Superior temporal gyrus (tissue), 1 donor: Measurements from ENCODE around the gene NAV3.

Source experiments
- DNase-seq: peaks from one replicate; pipeline ENCODE4 v3.0.0-alpha.2; 2016; ENCODE audit errors: extremely low spot score

NAV3 gene

DNA sequence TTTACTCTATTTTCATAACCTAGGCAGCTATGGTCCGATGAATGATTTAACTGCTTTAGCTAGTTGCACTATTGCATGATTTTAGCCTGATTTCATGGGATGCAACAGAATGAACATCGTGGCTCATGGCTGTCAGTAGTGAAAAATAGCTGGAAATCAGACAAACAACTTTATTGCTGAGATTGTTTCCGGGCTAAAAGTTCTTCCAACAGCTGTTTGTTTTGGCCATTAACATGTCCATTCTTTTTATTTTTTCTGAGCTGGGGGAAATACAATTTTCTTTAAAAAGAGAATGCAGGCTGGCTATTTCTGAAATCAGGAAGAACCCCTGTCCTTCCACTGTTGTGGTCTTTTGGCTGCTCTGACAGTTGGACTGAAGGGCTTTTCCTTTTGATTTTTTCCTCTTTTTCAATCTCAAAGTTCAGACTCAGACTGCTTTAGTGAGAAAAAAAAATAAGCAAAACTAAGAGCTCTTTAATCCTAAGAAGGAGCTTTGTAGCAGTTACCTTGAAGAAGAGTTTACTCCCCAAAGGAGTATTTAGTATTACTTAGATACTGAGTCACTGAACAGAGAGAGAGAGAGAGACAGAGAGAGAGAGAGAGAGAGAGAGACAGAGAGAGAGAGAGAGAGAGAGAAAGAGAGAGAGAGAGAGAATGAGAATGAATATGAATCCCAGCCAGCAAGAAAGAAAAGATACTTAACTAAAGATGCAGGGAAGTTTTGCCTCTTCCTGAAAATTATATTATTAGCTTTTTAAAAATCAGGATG, at the start of gene NAV3:
NAV3 (plus strand) TSS at position 312 of the 769 bp plus-strand sequence. CDS start 568 bp downstream, outside the sequence.
- DNase-seq: no peak

GRCh38 chr12:77782034-77782433, 48.7 kb upstream of the NAV3 start:
- DNase-seq: no peak

- no peak for DNase-seq
Measured at GRCh38 chr12:77782766-77783165, 47.9 kb upstream of the NAV3 start.

DNA sequence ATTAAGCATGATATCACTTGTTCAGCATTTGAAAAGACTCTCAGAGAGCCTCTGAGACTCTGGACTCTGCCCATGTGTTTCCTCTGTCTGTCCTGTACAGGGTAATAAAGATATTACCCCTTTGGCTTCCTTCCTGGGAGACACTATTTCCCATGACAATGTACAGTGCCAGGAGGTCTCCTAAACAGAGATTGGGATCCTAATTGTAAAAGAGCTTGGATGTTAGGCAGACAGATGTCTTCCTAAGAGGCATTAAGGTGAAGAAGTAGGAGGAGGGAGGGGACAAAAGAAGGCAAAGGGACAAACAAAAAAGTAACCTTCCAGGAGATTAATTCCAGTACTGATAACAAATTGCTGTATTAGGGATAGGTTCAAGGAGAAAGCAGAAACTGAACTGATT, 45.5 kb upstream of the NAV3 start:
- no peak for DNase-seq

DNA sequence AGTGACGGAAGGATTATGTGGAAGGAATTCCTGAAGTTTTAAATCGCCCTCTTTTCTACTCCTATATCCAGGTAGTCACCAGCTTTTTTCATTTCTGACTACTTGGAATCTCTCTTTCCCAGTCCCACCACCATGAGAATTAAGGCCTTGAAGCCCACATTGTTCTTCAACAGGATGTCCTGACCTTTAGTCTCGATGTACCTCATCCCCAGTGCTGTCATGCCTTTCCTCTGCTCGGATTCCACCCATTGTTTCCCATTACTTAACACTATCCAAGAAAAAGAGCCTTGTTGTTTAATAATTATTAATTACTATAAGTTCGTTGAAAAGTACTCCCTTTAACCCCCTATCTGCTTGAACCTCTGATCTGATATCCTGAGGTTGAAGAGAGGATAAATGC, 44.0 kb upstream of the NAV3 start:
- no peak for DNase-seq

GRCh38 chr12:77788231-77789168, 42.2 kb upstream of the NAV3 start:
- DNase-seq: no peak

- no peak for DNase-seq
Measured at GRCh38 chr12:77795699-77796098, 35.0 kb upstream of the NAV3 start.

DNA sequence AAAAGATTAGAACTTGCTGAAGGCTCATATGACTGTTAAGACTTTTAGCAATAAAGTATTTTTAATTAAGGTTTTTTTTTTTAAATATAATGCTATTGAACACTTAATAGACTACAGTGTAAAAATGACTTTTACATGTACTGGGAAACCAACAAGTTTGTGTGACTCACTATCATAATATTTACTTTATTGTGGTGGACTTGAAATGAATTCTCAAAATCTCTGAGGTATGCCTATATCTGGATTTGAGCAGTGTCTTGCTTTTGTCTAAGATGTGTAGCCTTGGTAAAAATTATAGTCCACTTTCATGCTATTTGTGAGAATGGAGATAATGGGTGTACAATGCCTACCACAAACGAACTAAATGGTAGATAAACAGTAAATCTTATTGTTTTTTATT, 33.9 kb upstream of the NAV3 start:
- DNase-seq: no peak

DNA sequence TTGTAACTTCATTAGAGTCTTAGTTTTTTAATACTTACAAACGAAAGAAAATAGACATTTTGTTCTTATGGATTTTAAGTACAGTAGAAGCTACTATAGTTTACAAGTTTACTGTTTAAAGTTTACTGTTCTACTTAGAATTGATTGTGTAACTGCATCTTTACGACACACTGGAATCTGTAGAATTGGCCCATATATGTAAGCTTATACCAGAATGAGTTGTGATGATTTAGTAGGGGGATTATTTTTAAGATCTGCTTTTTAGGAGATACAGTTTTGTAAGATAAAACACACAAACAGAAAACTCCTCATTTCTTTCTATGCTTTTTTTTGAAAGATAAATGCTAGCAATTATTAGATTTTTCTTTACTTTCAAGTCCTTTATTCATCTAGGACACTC, 30.2 kb upstream of the NAV3 start:
- no peak for DNase-seq

GRCh38 chr12:77808534-77808933, 22.2 kb upstream of the NAV3 start:
- no peak for DNase-seq

DNA sequence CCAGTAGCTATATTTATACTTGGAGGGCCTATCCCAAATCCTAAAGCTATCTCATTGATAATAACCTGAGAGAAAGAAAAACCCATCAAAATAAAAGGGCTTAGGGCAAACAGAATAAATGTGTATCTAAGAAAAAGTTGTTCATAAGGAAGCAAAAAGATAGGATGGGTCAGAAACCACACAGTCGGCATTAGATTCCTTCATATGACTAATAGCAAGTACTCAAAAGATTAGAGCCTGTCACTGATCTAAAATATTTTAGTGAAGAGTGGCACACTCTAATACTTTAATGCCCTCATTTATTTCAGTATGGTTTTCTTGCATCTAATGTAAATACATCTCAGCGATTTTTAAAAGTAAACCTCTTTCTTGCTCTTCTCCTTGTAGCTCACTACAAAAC, 17.1 kb upstream of the NAV3 start:
- no peak for DNase-seq

DNA sequence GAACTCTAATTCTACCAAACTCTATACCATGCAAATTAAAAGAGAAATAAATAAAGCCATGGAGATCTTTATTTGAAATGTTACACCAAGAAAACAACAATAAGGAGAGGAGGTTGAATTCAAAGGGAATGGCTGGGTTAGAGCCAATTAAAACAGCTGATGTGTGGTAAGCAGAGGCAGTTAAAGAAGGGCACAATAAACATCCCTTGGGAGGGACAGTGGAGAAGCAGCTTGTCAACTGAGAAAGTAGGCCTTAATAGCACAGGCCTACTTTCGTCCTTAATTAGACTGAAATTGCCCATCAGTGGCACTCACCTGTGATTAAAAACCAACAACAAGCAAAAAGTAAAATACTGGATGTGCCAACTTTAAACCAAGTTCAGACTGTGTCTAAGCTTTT, 16.3 kb upstream of the NAV3 start:
- no peak for DNase-seq

DNA sequence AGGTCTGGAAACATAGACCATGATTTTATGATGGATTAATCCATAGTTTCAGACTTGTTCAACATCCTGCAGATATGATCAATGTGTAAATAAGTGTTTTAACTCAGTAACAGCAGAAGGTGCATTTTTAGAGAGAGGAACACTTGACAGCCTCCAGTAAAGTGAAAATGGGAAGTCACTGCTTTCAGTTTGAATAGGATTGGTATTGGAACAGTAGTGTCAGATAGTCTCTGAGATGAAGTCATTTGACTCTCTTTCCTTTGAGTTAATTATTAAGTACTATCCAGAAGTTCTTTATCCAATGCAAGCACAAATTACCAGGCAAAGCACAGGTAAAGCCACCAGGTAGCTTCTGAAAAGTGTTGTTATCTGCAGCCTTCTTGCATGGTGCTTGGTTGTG, 14.5 kb upstream of the NAV3 start:
- no peak for DNase-seq

DNA sequence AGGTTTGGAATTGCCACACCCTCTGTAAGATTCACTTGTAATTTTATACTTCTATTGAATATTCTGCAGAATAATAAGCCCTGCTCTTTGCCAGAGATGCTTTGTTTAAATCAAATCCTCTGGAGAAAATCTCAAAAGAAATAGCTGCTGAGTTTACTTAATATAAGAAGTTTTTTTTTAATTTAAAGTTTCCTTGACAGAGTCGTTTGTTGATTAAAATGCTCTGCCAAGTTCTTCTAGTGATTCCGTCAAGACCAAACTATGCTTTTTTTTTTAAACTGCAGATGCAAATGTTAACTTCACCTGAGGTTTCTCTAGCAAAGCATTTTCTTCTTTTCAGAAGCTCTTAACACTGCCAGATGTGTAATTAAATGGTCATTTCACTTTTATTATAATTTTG, 13.4 kb upstream of the NAV3 start:
- no peak for DNase-seq

DNA sequence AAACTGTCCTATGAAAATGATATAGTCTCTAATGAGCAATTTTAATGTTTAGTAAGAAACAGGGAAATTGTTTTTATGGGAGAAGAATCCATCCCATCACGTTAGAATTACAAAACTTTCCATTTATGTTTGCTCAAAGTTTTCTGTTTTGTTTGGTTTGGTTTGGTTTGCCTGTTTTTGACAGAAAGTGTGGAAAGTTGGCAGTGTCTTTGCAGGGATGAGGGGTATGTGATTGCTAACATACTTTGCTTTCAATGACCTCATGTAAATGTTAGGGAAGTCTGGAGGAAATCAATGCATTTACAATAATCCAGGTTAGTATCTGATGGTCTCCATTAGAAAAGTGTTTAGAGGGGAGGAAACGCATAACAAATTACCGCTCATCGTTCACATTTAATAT, 12.3 kb upstream of the NAV3 start:
- no peak for DNase-seq

DNA sequence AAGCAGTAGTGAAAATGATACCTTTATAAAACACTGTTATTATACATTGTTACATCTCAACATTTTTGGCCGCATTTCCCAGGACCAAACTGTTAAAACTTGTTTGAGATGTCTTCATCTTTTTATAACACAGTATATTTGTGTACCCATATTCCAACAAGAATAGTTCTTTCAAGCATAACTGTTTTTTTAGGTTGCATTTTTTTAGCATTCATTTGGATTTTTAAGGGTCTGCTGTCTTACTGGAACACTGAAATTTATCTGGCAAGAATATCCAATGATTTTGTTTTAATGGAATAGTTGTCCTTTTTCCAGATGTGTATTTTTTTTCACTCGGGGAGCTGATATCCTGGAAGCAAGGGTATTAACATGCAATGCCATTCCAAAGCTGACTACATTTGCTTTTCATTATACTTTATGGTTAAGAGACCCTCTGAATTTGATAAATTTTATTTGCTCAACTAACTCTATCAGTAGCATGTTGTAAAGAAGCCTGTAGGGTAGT, 8.9 kb upstream of the NAV3 start:
- DNase-seq: no peak

DNA sequence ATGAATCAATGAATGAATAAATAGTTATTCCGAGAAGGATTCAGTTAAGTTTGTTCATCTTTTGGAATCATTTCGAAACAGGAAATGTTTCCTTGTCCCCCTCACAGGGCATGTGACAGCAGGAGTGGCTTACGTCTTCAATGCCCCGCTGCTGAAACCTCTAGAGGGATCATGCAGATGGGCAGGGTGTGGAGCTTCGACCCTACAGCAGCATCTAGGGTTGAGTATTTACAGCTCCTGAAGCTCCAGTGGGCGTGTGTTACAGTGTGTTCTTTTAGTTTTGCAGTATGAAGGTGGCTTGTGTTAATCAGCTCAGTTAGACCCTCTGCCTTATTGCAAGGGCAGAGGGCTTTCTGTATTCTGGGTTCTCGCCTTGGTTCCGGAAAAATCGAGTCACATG, 2.6 kb downstream of the NAV3 start:
- no peak for DNase-seq

GRCh38 chr12:77834618-77835017, 3.9 kb downstream of the NAV3 start:
- DNase-seq: no peak

DNA sequence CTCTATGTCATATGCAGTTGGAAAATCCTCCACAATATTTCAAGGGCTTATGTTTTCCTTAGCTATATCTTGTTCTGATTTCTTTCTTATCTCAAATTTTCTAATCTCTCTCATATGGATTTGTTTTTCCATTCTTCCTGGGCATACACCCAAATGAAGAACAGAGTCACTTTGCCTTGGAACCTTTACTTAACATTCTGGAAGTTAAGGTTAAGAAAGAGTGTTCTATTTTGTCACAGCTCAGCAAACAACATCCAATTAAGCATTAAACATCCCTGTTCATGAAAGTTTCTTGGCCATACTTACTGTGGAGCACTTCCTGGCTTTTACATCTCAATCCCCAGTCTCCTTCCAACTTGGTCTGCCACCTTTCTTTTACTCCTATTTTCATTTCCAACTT, 5.3 kb downstream of the NAV3 start:
- DNase-seq: no peak

- no peak for DNase-seq
Measured at GRCh38 chr12:77837876-77838291, 7.2 kb downstream of the NAV3 start.

- no peak for DNase-seq
Measured at GRCh38 chr12:77841521-77841920, 10.8 kb downstream of the NAV3 start.

GRCh38 chr12:77842430-77842829, 11.7 kb downstream of the NAV3 start:
- no peak for DNase-seq

DNA sequence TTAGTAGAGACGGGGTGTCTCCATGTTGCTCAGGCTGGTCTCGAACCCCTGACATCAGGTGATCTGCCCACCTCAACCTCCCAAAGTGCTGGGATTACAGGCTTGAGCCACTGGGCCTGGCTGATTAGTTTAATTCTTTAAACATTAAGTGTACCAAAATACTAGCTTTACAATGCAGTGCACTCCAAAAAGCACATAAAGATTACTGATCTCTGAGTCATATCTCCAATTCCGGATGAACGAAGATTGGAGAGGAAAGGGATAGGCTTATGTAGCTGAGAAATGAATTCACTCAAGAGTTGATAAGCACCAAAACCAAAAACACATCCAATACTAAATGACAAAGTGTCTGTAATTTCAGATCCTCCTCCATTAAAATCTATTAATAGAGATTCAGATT, 15.1 kb downstream of the NAV3 start:
- DNase-seq: no peak
